Stomach (tissue), 4 donors: ENCODE results near the gene EHD4.

Experiments used
- POLR2A ChIP-seq, 4 donors: fragments of 450-650 bp; IDR thresholded peaks; one replicate each; pipeline ENCODE4 v1.6.1; 2016; ENCODE audit warnings: antibody characterized with exemption in 4 of 4, control low read depth in 2 of 4, mild to moderate bottlenecking in 1 of 4, moderate library complexity in 1 of 4
- TF ChIP-seq, protein P1 (sequence below), 7 experiments: fragments of 450-650 bp in 4 of 7; fragments of 200-600 bp in 3 of 7; sonication (generic) in 3 of 7; IDR thresholded peaks; one replicate each; pipeline ENCODE4 v1.5.1; 2016 to 2019; ENCODE audit warnings: antibody characterized with exemption in 7 of 7, control low read depth in 2 of 7, mild to moderate bottlenecking in 1 of 7

- TF ChIP-seq, protein P1, sequence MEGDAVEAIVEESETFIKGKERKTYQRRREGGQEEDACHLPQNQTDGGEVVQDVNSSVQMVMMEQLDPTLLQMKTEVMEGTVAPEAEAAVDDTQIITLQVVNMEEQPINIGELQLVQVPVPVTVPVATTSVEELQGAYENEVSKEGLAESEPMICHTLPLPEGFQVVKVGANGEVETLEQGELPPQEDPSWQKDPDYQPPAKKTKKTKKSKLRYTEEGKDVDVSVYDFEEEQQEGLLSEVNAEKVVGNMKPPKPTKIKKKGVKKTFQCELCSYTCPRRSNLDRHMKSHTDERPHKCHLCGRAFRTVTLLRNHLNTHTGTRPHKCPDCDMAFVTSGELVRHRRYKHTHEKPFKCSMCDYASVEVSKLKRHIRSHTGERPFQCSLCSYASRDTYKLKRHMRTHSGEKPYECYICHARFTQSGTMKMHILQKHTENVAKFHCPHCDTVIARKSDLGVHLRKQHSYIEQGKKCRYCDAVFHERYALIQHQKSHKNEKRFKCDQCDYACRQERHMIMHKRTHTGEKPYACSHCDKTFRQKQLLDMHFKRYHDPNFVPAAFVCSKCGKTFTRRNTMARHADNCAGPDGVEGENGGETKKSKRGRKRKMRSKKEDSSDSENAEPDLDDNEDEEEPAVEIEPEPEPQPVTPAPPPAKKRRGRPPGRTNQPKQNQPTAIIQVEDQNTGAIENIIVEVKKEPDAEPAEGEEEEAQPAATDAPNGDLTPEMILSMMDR (IDR thresholded peaks at IDR 0.05), result no peak
- TF ChIP-seq POLR2A (IDR thresholded peaks at IDR 0.05), result no peak
These were observed 18.3 kb downstream of the EHD4 start for GRCh38 chr15:41954036-41954435.
